HepG2 (cell line): ENCODE measurements around the gene BABAM1. TPM values are rescaled to one million over a fixed set of nuclear protein-coding genes. Genes with fewer than 3 reads are reported as not detected.

Experiments
- BCL6 ChIP-seq: IDR thresholded peaks from 2 replicates; pipeline ENCODE4 v1.6.1; 2016; ENCODE audit warnings: missing genetic modification reagents, missing compliant biosample characterization
- HNF4G ChIP-seq, 2 experiments: sonication (generic) in 1 of 2; formaldehyde crosslinking in 1 of 2; IDR thresholded peaks; 2 replicates each; pipeline versions ENCODE4 v1.4.0 to v1.6.1; 2011 to 2020; ENCODE audit warnings: borderline replicate concordance in 2 of 2, low read depth in 2 of 2, mild to moderate bottlenecking in 2 of 2, low read length in 1 of 2, missing genetic modification reagents in 1 of 2, moderate library complexity in 1 of 2
- HOMEZ ChIP-seq: IDR thresholded peaks from 2 replicates; pipeline ENCODE4 v1.6.1; 2016; ENCODE audit warnings: low read depth
- KLF6 ChIP-seq: IDR thresholded peaks from 2 replicates; pipeline ENCODE4 v1.8.0; 2016; ENCODE audit warnings: missing biosample characterization, missing genetic modification reagents
- MBD4 ChIP-seq: IDR thresholded peaks from 2 replicates; pipeline ENCODE4 v1.6.1; 2012; ENCODE audit warnings: low read length, inconsistent platforms, borderline replicate concordance
- PHB2 ChIP-seq: fragments of 450-650 bp; IDR thresholded peaks from 2 replicates; pipeline ENCODE4 v1.6.1; 2018; ENCODE audit not compliant: partially characterized antibody
- RORA ChIP-seq: sonication (generic); formaldehyde crosslinking; IDR thresholded peaks from 2 replicates; pipeline ENCODE4 v1.5.0; 2020; ENCODE audit warnings: mild to moderate bottlenecking, missing genetic modification reagents, moderate library complexity
- TEAD2 ChIP-seq: sonication (generic); formaldehyde crosslinking; IDR thresholded peaks from 2 replicates; pipeline ENCODE4 v1.9.0; 2021; ENCODE audit warnings: missing genetic modification reagents
- THAP7 ChIP-seq: sonication (generic); formaldehyde crosslinking; IDR thresholded peaks from 2 replicates; pipeline ENCODE4 v1.8.1; 2023; ENCODE audit warnings: mild to moderate bottlenecking, missing genetic modification reagents
- ZC3H13 ChIP-seq: sonication (generic); formaldehyde crosslinking; IDR thresholded peaks from 2 replicates; pipeline ENCODE4 v1.8.1; 2023; ENCODE audit warnings: mild to moderate bottlenecking, missing genetic modification reagents, moderate library complexity
- ZNF431 ChIP-seq: sonication (generic); formaldehyde crosslinking; IDR thresholded peaks from 2 replicates; pipeline ENCODE4 v1.9.0; 2022; ENCODE audit warnings: missing genetic modification reagents, low read depth, mild to moderate bottlenecking, borderline replicate concordance
- ZNF512 ChIP-seq: sonication (generic); formaldehyde crosslinking; IDR thresholded peaks from 2 replicates; pipeline ENCODE4 v1.4.0; 2020; ENCODE audit warnings: mild to moderate bottlenecking, missing genetic modification reagents
- ZNF7 ChIP-seq: IDR thresholded peaks from 2 replicates; pipeline ENCODE4 v1.6.1; 2016; ENCODE audit warnings: missing biosample characterization, missing genetic modification reagents
- ZNF737 ChIP-seq: sonication (generic); formaldehyde crosslinking; IDR thresholded peaks from 2 replicates; pipeline ENCODE4 v1.5.0; 2020; ENCODE audit warnings: missing genetic modification reagents, mild to moderate bottlenecking, borderline replicate concordance
- ZNF75D ChIP-seq: sonication (generic); formaldehyde crosslinking; IDR thresholded peaks from 2 replicates; pipeline ENCODE4 v1.8.1; 2023; ENCODE audit warnings: missing genetic modification reagents, mild to moderate bottlenecking, borderline replicate concordance
- polyA plus RNA-seq, 8 experiments: library from polyadenylated mRNA; depleted of rRNA in 3 of 8; stranded (reverse) in 7 of 8; unstranded in 1 of 8; fragments of >200 nt; fragmentation: Illumina TruSeq in 4 of 8; extraction: Trizol in 4 of 8; gene quantifications; 2 replicates each; pipeline versions ENCODE4 v1.2.1 to v1.2.3, GENCODE V29; 2011 to 2016; ENCODE audit warnings: low read depth in 4 of 8, missing spikeins in 1 of 8, mixed read lengths in 1 of 8; ENCODE audit not compliant: insufficient read depth in 1 of 8
- total RNA-seq, 5 experiments: library from RNA; depleted of rRNA; stranded (reverse); fragments of >200 nt; fragmentation: Illumina TruSeq; extraction: Trizol; gene quantifications; 2 replicates each; pipeline ENCODE4 v1.2.3, GENCODE V29; 2016; ENCODE audit warnings: low read depth in 1 of 5
- TF ChIP-seq, protein P1 (sequence below): sonication (generic); formaldehyde crosslinking; conservative IDR thresholded peaks from 2 replicates; pipeline ENCODE4 v1.4.0; 2020; ENCODE audit warnings: missing genetic modification reagents
- TF ChIP-seq, protein P2 (sequence below): IDR thresholded peaks from 2 replicates; pipeline ENCODE4 v1.6.1; 2012; ENCODE audit warnings: inconsistent platforms
- TF ChIP-seq, protein P3 (sequence below): IDR thresholded peaks from 2 replicates; pipeline ENCODE4 v1.6.1; 2016; ENCODE audit warnings: low read depth, borderline replicate concordance
- TF ChIP-seq, protein P4 (sequence below): fragments of 450-650 bp; IDR thresholded peaks from 2 replicates; pipeline ENCODE4 v1.6.1; 2017

BABAM1 gene
- total and polyA plus RNA-seq, 2 of the 13 experiments (the other 11 are each of a cell fraction or from before 2014, with no cell fraction given): 70.0 to 82.0 TPM

DNA sequence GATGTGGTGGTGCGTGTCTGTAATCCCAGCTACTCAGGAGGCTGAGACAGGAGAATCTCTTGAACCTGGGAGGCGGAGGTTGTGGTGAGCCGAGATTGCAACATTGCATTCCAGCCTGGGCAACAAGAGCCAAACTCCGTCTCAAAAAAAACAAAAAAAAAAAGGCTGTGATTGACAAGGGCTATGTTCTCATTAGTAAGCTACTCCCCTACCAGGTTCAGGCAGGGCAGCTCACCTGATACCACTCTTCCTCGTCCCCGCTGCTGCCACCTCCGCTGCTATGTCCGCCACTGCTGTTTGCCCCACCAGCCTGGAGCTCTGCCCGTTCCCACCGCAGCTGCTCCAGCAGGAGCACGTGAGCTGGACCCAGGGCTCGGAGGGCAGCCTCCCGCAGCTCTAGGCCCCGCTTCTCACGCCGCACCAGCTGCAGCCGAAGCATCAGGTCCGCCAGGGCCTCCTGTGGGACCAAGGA, 12.1 kb upstream of the BABAM1 start (continued):
- TF ChIP-seq, protein P1, sequence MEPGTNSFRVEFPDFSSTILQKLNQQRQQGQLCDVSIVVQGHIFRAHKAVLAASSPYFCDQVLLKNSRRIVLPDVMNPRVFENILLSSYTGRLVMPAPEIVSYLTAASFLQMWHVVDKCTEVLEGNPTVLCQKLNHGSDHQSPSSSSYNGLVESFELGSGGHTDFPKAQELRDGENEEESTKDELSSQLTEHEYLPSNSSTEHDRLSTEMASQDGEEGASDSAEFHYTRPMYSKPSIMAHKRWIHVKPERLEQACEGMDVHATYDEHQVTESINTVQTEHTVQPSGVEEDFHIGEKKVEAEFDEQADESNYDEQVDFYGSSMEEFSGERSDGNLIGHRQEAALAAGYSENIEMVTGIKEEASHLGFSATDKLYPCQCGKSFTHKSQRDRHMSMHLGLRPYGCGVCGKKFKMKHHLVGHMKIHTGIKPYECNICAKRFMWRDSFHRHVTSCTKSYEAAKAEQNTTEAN (CRISPR knock-in tag): no peak
- 0 out of 2 replicates have a peak, but pooled peaks have one; percentile 25 for TF ChIP-seq THAP7 (CRISPR knock-in tag)
- TF ChIP-seq, protein P2, sequence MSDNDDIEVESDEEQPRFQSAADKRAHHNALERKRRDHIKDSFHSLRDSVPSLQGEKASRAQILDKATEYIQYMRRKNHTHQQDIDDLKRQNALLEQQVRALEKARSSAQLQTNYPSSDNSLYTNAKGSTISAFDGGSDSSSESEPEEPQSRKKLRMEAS: peak; percentile 82
- no peak for TF ChIP-seq PHB2
- no peak for TF ChIP-seq ZNF512 (CRISPR knock-in tag)
- no peak for TF ChIP-seq RORA (CRISPR knock-in tag)
- TF ChIP-seq KLF6: no peak
- TF ChIP-seq, protein P3, sequence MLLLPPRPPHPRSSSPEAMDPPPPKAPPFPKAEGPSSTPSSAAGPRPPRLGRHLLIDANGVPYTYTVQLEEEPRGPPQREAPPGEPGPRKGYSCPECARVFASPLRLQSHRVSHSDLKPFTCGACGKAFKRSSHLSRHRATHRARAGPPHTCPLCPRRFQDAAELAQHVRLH: peak; percentile 42; the same call in 1 of the 2 replicates
- TF ChIP-seq HNF4G (IDR thresholded peaks at IDR 0.05; ENCODE audit: borderline replicate concordance, low read depth, low read length): peak; percentile 17; the same call in 1 of the 2 replicates
- TF ChIP-seq HNF4G (CRISPR knock-in tag; IDR thresholded peaks at IDR 0.05; ENCODE audit: borderline replicate concordance, low read depth): no peak
- TF ChIP-seq ZNF431: no peak
- TF ChIP-seq ZNF75D (CRISPR knock-in tag): no peak
- TF ChIP-seq ZC3H13 (CRISPR knock-in tag): 0 out of 2 replicates have a peak, but pooled peaks have one; percentile 10
- TF ChIP-seq ZNF737 (CRISPR knock-in tag): no peak
- no peak for TF ChIP-seq TEAD2
- TF ChIP-seq, protein P4, sequence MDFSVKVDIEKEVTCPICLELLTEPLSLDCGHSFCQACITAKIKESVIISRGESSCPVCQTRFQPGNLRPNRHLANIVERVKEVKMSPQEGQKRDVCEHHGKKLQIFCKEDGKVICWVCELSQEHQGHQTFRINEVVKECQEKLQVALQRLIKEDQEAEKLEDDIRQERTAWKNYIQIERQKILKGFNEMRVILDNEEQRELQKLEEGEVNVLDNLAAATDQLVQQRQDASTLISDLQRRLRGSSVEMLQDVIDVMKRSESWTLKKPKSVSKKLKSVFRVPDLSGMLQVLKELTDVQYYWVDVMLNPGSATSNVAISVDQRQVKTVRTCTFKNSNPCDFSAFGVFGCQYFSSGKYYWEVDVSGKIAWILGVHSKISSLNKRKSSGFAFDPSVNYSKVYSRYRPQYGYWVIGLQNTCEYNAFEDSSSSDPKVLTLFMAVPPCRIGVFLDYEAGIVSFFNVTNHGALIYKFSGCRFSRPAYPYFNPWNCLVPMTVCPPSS: no peak
- no peak for TF ChIP-seq MBD4
- 0 out of 2 replicates have a peak, but pooled peaks have one; percentile 17 for TF ChIP-seq ZNF7 (CRISPR knock-in tag)
- peak; percentile 35; the same call in 1 of the 2 replicates for TF ChIP-seq BCL6
- TF ChIP-seq HOMEZ (CRISPR knock-in tag): no peak
